K562 (cell line): ENCODE measurements around the gene DISC1. TPM values are rescaled to one million over a fixed set of nuclear protein-coding genes. Genes with fewer than 3 reads are reported as not detected.

Source experiments
- ATAC-seq: fragments of 200-7000 bp; cut with Tn5 transposase; 3 replicates; pipeline ENCODE4 v1.9.1; 2020; ENCODE audit warnings: moderate library complexity
- BruUV-seq: library from RNA; stranded (reverse); fragments of 400-500 nt; replicated peaks from 2 replicates; lab custom pipeline; 2021; lab: Mats Ljungman, UMichigan
- CTCF ChIA-PET: fragments of 300-600 bp; formaldehyde crosslinking; extraction: SDS; loops from one replicate; lab custom pipeline; 2021; ENCODE audit warnings: low intra/inter-chr PET ratio; lab: Yijun Ruan, JAX
- POLR2A ChIA-PET: fragments of 300-600, 350-650 bp; sonication (Branson Sonifier 250); formaldehyde crosslinking; extraction: SDS; loops from one replicate; lab custom pipeline; 2021; ENCODE audit warnings: antibody characterized with exemption, inconsistent platforms; lab: Yijun Ruan, JAX
- DNase-seq, 4 experiments: peaks; one replicate each; pipeline versions ENCODE4 v3.0.0 to v3.0.0-alpha.2; 2011 to 2018; ENCODE audit warnings: low spot score in 3 of 4, mixed read lengths in 3 of 4; ENCODE audit errors: extremely low read depth in 1 of 4
- FAIRE-seq: peaks from 2 replicates; lab custom pipeline; 2011; peaks lifted over from hg19 to GRCh38; lab: Jason Lieb, UNC
- H2AFZ ChIP-seq: 2 replicates; pipeline ENCODE4 v1.6.0; 2011; ENCODE audit warnings: low read depth, low read length, control low read depth, inconsistent platforms
- H3K27ac ChIP-seq: fragments of 200-600 bp; 3 replicates; pipeline ENCODE4 v1.8.0; 2011; ENCODE audit warnings: low read depth, mild to moderate bottlenecking, control low read depth, inconsistent platforms, low read length, moderate library complexity, mixed read lengths; ENCODE audit errors: extremely low read depth
- H3K27me3 ChIP-seq, 2 experiments: fragments of 300-600 bp in 1 of 2; 2 replicates in 1 of 2; 3 replicates in 1 of 2; pipeline versions ENCODE4 v1.6.0 to v1.8.0; 2011; ENCODE audit warnings: inconsistent platforms in 2 of 2, low read length in 2 of 2, mild to moderate bottlenecking in 1 of 2, mixed read lengths in 1 of 2, moderate library complexity in 1 of 2; ENCODE audit not compliant: control insufficient read depth in 2 of 2, insufficient read depth in 2 of 2
- H3K36me3 ChIP-seq: fragments of 300-600 bp; 3 replicates; pipeline ENCODE4 v1.8.0; 2011; ENCODE audit warnings: mild to moderate bottlenecking, low read length, inconsistent platforms; ENCODE audit not compliant: control insufficient read depth, insufficient read depth
- H3K4me1 ChIP-seq, 2 experiments: fragments of 200-600 bp in 1 of 2; replicated peaks in 1 of 2; 2 replicates in 1 of 2; 3 replicates in 1 of 2; pipeline versions ENCODE4 v1.5.1 to v1.8.0; 2011; ENCODE audit warnings: inconsistent platforms in 2 of 2, low read length in 2 of 2, mild to moderate bottlenecking in 1 of 2, mixed read lengths in 1 of 2, moderate library complexity in 1 of 2; ENCODE audit not compliant: control insufficient read depth in 2 of 2, insufficient read depth in 2 of 2
- H3K4me2 ChIP-seq: 2 replicates; pipeline ENCODE4 v1.6.1; 2011; ENCODE audit warnings: low read length, control low read depth, inconsistent platforms, mixed read lengths; ENCODE audit not compliant: insufficient read depth
- H3K4me3 ChIP-seq: fragments of 200-600 bp; sonication (generic), shearing (Covaris generic); 2 replicates; pipeline ENCODE4 v1.5.1; 2016; ENCODE audit warnings: control low read depth, inconsistent platforms
- H3K79me2 ChIP-seq: fragments of 200-600 bp; 3 replicates; pipeline ENCODE4 v1.8.0; 2011; ENCODE audit warnings: low read length, inconsistent platforms; ENCODE audit not compliant: control insufficient read depth, insufficient read depth
- H3K9ac ChIP-seq, 2 experiments: 2 replicates each; pipeline versions ENCODE4 v1.6.0 to v1.6.1; 2011; ENCODE audit warnings: low read depth in 2 of 2, low read length in 2 of 2, control low read depth in 1 of 2, inconsistent platforms in 1 of 2, mild to moderate bottlenecking in 1 of 2, mixed read lengths in 1 of 2; ENCODE audit not compliant: insufficient read depth in 1 of 2
- H3K9me1 ChIP-seq: one replicate; pipeline ENCODE4 v1.6.0; 2011; ENCODE audit warnings: inconsistent platforms, mild to moderate bottlenecking, low read length, moderate library complexity; ENCODE audit not compliant: control insufficient read depth, insufficient read depth
- H3K9me3 ChIP-seq: replicated peaks from 2 replicates; pipeline ENCODE4 v1.5.1; 2011; ENCODE audit warnings: low read depth, low read length, inconsistent platforms; ENCODE audit not compliant: control insufficient read depth, insufficient read depth
- H4K20me1 ChIP-seq: replicated peaks from 2 replicates; pipeline ENCODE4 v1.6.1; 2011; ENCODE audit warnings: low read length, inconsistent platforms, mixed read lengths; ENCODE audit not compliant: control insufficient read depth, insufficient read depth
- BHLHE40 ChIP-seq: IDR thresholded peaks from 2 replicates; pipeline ENCODE4 v1.6.1; 2011; ENCODE audit warnings: low read length, improper control_type of control experiment
- DACH1 ChIP-seq: fragments of 450-650 bp; IDR thresholded peaks from 2 replicates; pipeline ENCODE4 v1.6.1; 2018; ENCODE audit not compliant: partially characterized antibody
- DMBX1 ChIP-seq: fragments of 250-450 bp; sonication (Bioruptor Pico); IDR thresholded peaks from 2 replicates; pipeline ENCODE4 v1.8.0; 2022; ENCODE audit warnings: inconsistent platforms, mild to moderate bottlenecking, moderate library complexity, borderline replicate concordance
- FOXP4 ChIP-seq: sonication (generic); formaldehyde crosslinking; IDR thresholded peaks from 2 replicates; pipeline ENCODE4 v1.8.0; 2022; ENCODE audit warnings: mild to moderate bottlenecking, missing genetic modification reagents, borderline replicate concordance
- HINFP ChIP-seq: fragments of 450-650 bp; conservative IDR thresholded peaks from 2 replicates; pipeline ENCODE4 v1.6.1; 2016; ENCODE audit warnings: missing genetic modification characterization, low read depth, mild to moderate bottlenecking, control low read depth, missing compliant biosample characterization
- HNRNPUL1 ChIP-seq: fragments of 200-400 bp; formaldehyde crosslinking; IDR thresholded peaks from 2 replicates; pipeline ENCODE4 v1.6.1; 2017; ENCODE audit warnings: low read length
- IFI16 ChIP-seq: fragments of 250-450 bp; sonication (Bioruptor Pico); IDR thresholded peaks from 2 replicates; pipeline ENCODE4 v2.1.2; 2022; ENCODE audit warnings: mild to moderate bottlenecking, inconsistent platforms
- RFX1 ChIP-seq: fragments of 450-650 bp; IDR thresholded peaks from 2 replicates; pipeline ENCODE4 v1.6.1; 2016; ENCODE audit warnings: mild to moderate bottlenecking, moderate library complexity
- SMAD2 ChIP-seq: fragments of 150-350 bp; IDR thresholded peaks from 2 replicates; pipeline ENCODE4 v1.6.1; 2014; ENCODE audit warnings: low read depth, mild to moderate bottlenecking, low read length
- SMARCC2 ChIP-seq: fragments of 450-650 bp; IDR thresholded peaks from 2 replicates; pipeline ENCODE4 v1.6.1; 2017; ENCODE audit warnings: antibody characterized with exemption, moderate library complexity, mild to moderate bottlenecking, low read depth
- TEAD4 ChIP-seq, 2 experiments: sonication (generic) in 1 of 2; formaldehyde crosslinking in 1 of 2; IDR thresholded peaks; 2 replicates each; pipeline versions ENCODE4 v1.6.1 to v1.8.0; 2012 to 2022; ENCODE audit warnings: borderline replicate concordance in 1 of 2, inconsistent platforms in 1 of 2, low read length in 1 of 2, mild to moderate bottlenecking in 1 of 2, missing genetic modification reagents in 1 of 2
- THRB ChIP-seq: fragments of 450-650 bp; formaldehyde crosslinking; conservative IDR thresholded peaks from 2 replicates; pipeline ENCODE4 v1.4.0; 2022; ENCODE audit warnings: mild to moderate bottlenecking, missing genetic modification characterization
- TRIM28 ChIP-seq: fragments of 450-650 bp; IDR thresholded peaks from 2 replicates; pipeline ENCODE4 v1.6.1; 2017
- ZNF134 ChIP-seq: fragments of 250-450 bp; sonication (Bioruptor Pico); conservative IDR thresholded peaks from 2 replicates; pipeline ENCODE4 v1.4.0; 2020
- ZNF740 ChIP-seq, 3 experiments: fragments of 200-800 bp in 1 of 3; sonication (Bioruptor generic) in 1 of 3; sonication (generic) in 1 of 3; formaldehyde crosslinking in 1 of 3; IDR thresholded peaks; 2 replicates each; pipeline versions ENCODE4 v1.6.1 to v1.8.0; 2016 to 2022; ENCODE audit warnings: mild to moderate bottlenecking in 2 of 3, missing compliant biosample characterization in 2 of 3, missing genetic modification characterization in 2 of 3, missing genetic modification reagents in 1 of 3
- WGBS: fragments of 100-300 bp; shearing (Covaris generic); methylation state at CpG from one replicate; pipeline ENCODE4 v1.1.6; 2016; ENCODE audit warnings: low coverage, mixed read lengths; ENCODE audit not compliant: insufficient coverage; ENCODE audit errors: missing lambda C conversion rate; 5-methylcytosine and 5-hydroxymethylcytosine counted together
- in situ Hi-C: fragments of 300-500 bp; cut with MboI; formaldehyde crosslinking; loops from 4 replicates; pipeline ENCODE4 v1.15.0; 2018; ENCODE audit warnings: inconsistent platforms, mixed read lengths
- intact Hi-C: fragments of 100-400 bp; cut with micrococcal nuclease; formaldehyde crosslinking; loops from 2 replicates; pipeline ENCODE4 v1.14.2; 2022
- polyA plus RNA-seq, 8 experiments: library from polyadenylated mRNA; depleted of rRNA in 4 of 8; stranded (reverse) in 5 of 8; unstranded in 3 of 8; fragments of >200 nt; fragmentation: Nextera tagmentation in 2 of 8; fragmentation: Illumina TruSeq in 1 of 8; extraction: Ambion mirVana in 2 of 8; extraction: Trizol in 1 of 8; gene quantifications; 2 replicates each; pipeline versions ENCODE4 v1.2.1 to v1.2.3, GENCODE V29; 2011 to 2014; ENCODE audit warnings: inconsistent platforms in 1 of 8, missing spikeins in 1 of 8
- total RNA-seq, 7 experiments: library from RNA; depleted of rRNA in 6 of 7; stranded (reverse); fragments of >200 nt in 6 of 7; fragmentation: Illumina TruSeq in 2 of 7; extraction: Trizol in 2 of 7; gene quantifications; 2 replicates each; pipeline versions ENCODE4 v1.2.1 to v1.2.3, GENCODE V29; 2011 to 2021; ENCODE audit warnings: low replicate concordance in 1 of 7

DISC1 gene
- total and polyA plus RNA-seq, 9 of the 15 experiments (the other 6 are each of a cell fraction or from before 2014, with no cell fraction given), result 0.01 to 0.11 (median 0.08) TPM; not detected in 1

- no peak for TF ChIP-seq ZNF740 (CRISPR knock-in tag; IDR thresholded peaks at IDR 0.05)
- TF ChIP-seq ZNF740 (tag; IDR thresholded peaks at IDR 0.05), result no peak
- no peak for TF ChIP-seq DMBX1
- no peak for TF ChIP-seq THRB
Observed at GRCh38 chr1:231606712-231607111, 19.9 kb upstream of the DISC1 start (continued).

GRCh38 chr1:231610388-231610787, 16.2 kb upstream of the DISC1 start:
- H3K9me1 ChIP-seq, result no peaks in the 10 kb centered on the region
- no peaks in the 10 kb centered on the region for H3K36me3 ChIP-seq
- H2AFZ ChIP-seq, result no peak overlapping the region
- no peak overlapping the region for H3K4me2 ChIP-seq
- CTCF ChIA-PET, result no interaction called here
- no peak for FAIRE-seq
- DNase-seq, result no peak
- H3K27me3 ChIP-seq, result peaks cover 27 to 53% of the 10 kb centered on the region in 2 experiments
- POLR2A ChIA-PET, result interaction anchor here (0.9 kb wide), 1 partner anchor 10 kb away, joined by 3 read pairs; no protein-coding TSS in a partner anchor
- no peaks in the 10 kb centered on the region; a peak in 1 of 5 replicates for H3K4me1 ChIP-seq
- H4K20me1 ChIP-seq, result no peaks in the 10 kb centered on the region
- 0% methylated on average over 2 of the region's 2 CpGs for WGBS
- no TSS peak for BruUV-seq
- intact Hi-C loops (no loop called here), in situ Hi-C loops (no loop called here)
- H3K9ac ChIP-seq, result no peak overlapping the region
- H3K79me2 ChIP-seq, result no peaks in the 10 kb centered on the region
- no peak for ATAC-seq
- H3K27ac ChIP-seq, result no peak overlapping the region
- H3K9me3 ChIP-seq, result no peaks in the 10 kb centered on the region
- H3K4me3 ChIP-seq, result no peak overlapping the region
- TF ChIP-seq SMAD2 (no peak), SMARCC2 (no peak), IFI16 (CRISPR knock-in tag) (no peak), HNRNPUL1 (no peak), ZNF134 (CRISPR knock-in tag) (no peak), FOXP4 (no peak), HINFP (tag) (no peak), TRIM28 (no peak), BHLHE40 (no peak), TEAD4 (IDR thresholded peaks at IDR 0.05; ENCODE audit: low read length) (no peak), TEAD4 (CRISPR knock-in tag; IDR thresholded peaks at IDR 0.05; ENCODE audit: borderline replicate concordance) (no peak), DACH1 (no peak), RFX1 (no peak)
